Right lobe of liver (tissue), 4 donors: Measurements from ENCODE around the gene B3GNT5.

Source experiments
- POLR2A ChIP-seq: fragments of 450-650 bp; IDR thresholded peaks from one replicate; pipeline ENCODE4 v1.6.1; 2017; ENCODE audit warnings: antibody characterized with exemption, mild to moderate bottlenecking
- TF ChIP-seq, protein P1 (sequence below), 4 donors: fragments of 200-600 bp in 3 of 4; fragments of 450-650 bp in 1 of 4; IDR thresholded peaks; one replicate each; pipeline versions ENCODE4 v1.5.1 to v1.8.0; 2016 to 2022; ENCODE audit warnings: antibody characterized with exemption in 4 of 4, mild to moderate bottlenecking in 2 of 4
- donor health status: DM: no; HTN: no; CAD: no.
- donor health status: DM: no; HTN: no; CAD: no.
- donor health status: DM: no; HTN: yes; CAD: no.

DNA sequence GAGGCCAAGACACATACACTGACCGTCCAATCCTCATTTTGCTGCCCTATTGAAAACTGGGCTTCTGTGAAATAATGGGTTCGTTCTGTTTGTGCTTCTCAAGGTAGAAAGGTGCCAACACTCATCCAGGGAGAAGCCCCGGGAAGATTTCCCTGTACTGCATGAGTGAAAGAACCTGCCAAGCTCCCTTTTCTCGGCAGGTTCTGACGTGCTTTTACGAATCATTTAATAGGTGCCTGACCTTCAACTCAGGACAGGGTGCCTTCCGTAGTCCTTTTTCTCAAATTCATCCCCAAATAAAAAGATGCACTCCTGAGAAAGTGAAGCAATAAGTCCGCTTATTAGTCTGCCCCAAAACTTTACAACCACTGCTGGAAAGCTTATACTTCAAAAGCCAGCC, 64.2 kb downstream of the B3GNT5 start:
- TF ChIP-seq, protein P1, sequence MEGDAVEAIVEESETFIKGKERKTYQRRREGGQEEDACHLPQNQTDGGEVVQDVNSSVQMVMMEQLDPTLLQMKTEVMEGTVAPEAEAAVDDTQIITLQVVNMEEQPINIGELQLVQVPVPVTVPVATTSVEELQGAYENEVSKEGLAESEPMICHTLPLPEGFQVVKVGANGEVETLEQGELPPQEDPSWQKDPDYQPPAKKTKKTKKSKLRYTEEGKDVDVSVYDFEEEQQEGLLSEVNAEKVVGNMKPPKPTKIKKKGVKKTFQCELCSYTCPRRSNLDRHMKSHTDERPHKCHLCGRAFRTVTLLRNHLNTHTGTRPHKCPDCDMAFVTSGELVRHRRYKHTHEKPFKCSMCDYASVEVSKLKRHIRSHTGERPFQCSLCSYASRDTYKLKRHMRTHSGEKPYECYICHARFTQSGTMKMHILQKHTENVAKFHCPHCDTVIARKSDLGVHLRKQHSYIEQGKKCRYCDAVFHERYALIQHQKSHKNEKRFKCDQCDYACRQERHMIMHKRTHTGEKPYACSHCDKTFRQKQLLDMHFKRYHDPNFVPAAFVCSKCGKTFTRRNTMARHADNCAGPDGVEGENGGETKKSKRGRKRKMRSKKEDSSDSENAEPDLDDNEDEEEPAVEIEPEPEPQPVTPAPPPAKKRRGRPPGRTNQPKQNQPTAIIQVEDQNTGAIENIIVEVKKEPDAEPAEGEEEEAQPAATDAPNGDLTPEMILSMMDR (IDR thresholded peaks at IDR 0.05): no peak
- no peak for TF ChIP-seq POLR2A
